ENCODE measurements around the gene HSPA1A. TPM values are rescaled to one million over a fixed set of nuclear protein-coding genes. Genes with fewer than 3 reads are reported as not detected.
"Not testable (repeated sequence)": the region's sequence is repeated elsewhere in the genome, so short reads cannot be mapped to it uniquely, and the experiment has no call there.

The HSPA1A gene
- total RNA-seq, 1 experiment from 2014 or later: 51.2 TPM

GRCh38 chr6:31819871-31820299 is 4.5 kb downstream of the HSPA1A start:
- H3K4me1 Mint-ChIP-seq: peaks cover 40 to 42% of the 10 kb centered on the region in 2 experiments
- H3K27me3 Mint-ChIP-seq (ENCODE audit: low read depth): peaks cover 5% of the 10 kb centered on the region
- no peak overlapping the region for H3K9ac ChIP-seq (ENCODE audit: extremely low read depth, insufficient read length, low read length)
- peaks cover 15% of the 10 kb centered on the region for H3K23me2 ChIP-seq (ENCODE audit: insufficient read length, low read depth, low read length, poor library complexity, severe bottlenecking)
- no peak overlapping the region for H4K5ac ChIP-seq (ENCODE audit: insufficient read length, low read depth, low read length)
- H3K18ac ChIP-seq (ENCODE audit: insufficient read length, low read depth, low read length): no peak overlapping the region
- DNase-seq: no peak
- no peak overlapping the region for H3K23ac ChIP-seq (ENCODE audit: insufficient read length, low read depth, low read length)
- H3K79me2 ChIP-seq (ENCODE audit: insufficient read depth, low read length): no peaks in the 10 kb centered on the region
- H2BK15ac ChIP-seq (ENCODE audit: low read depth, low read length): no peak overlapping the region
- H2AFZ ChIP-seq (ENCODE audit: low read length): no peak overlapping the region
- H3K36me3 Mint-ChIP-seq (ENCODE audit: insufficient read depth in 1 of 3, low read depth in 3 of 3): peaks cover 3 to 10% (median 6%) of the 10 kb centered on the region in 3 experiments; a peak in 5 of 7 replicates
- peaks cover 3% of the 10 kb centered on the region; the same call in 1 of the 2 replicates for H3K4me1 ChIP-seq (ENCODE audit: insufficient read depth, low read length)
- no peak overlapping the region for H3K4me2 ChIP-seq (ENCODE audit: insufficient read depth, insufficient read length, low read length)
- H3K4ac ChIP-seq (ENCODE audit: low read depth, low read length): no peak overlapping the region
- H4K91ac ChIP-seq (ENCODE audit: insufficient read length, low read depth, low read length): no peak overlapping the region
- H3K56ac ChIP-seq (ENCODE audit: insufficient read length, low read depth, low read length): no peak overlapping the region
- no peak overlapping the region for H2BK5ac ChIP-seq (ENCODE audit: insufficient read length, low read length)
- H2BK120ac ChIP-seq (ENCODE audit: low read depth, low read length, poor library complexity, severe bottlenecking): no peak overlapping the region
- H3K27ac ChIP-seq (ENCODE audit: insufficient read length, low read depth, low read length): no peak overlapping the region
- no peak overlapping the region for H3K14ac ChIP-seq (ENCODE audit: insufficient read depth, low read length)
- no peaks in the 10 kb centered on the region for H3K9me3 ChIP-seq (ENCODE audit: control insufficient read depth, low read depth, low read length)
- no peak overlapping the region for H2BK12ac ChIP-seq (ENCODE audit: insufficient read length, low read depth, low read length)
- no peak overlapping the region for H2BK20ac ChIP-seq (ENCODE audit: low read depth, low read length, poor library complexity, severe bottlenecking)
- no peaks in the 10 kb centered on the region for H4K20me1 ChIP-seq (ENCODE audit: control insufficient read depth, insufficient read depth, insufficient read length)
- H2AK5ac ChIP-seq (ENCODE audit: insufficient read length, low read length): no peak overlapping the region
- no peaks in the 10 kb centered on the region for H3K27me3 ChIP-seq (ENCODE audit: insufficient read depth, low read length)
- peak overlapping the region in 1 of 2 experiments; percentile 24; a peak in 1 of 5 replicates for H3K4me3 Mint-ChIP-seq
- H3K9me3 Mint-ChIP-seq: peaks cover 6 to 9% of the 10 kb centered on the region in 2 experiments
- no peak overlapping the region for H4K8ac ChIP-seq (replicated peaks; ENCODE audit: insufficient read length, low read depth, low read length)
- H3K27ac Mint-ChIP-seq: no peak overlapping the region; a peak in 1 of 7 replicates
- no peak for TF ChIP-seq CTCF (conservative IDR thresholded peaks at IDR 0.05)
- H3T11ph ChIP-seq (ENCODE audit: low read length): no peak overlapping the region
- no peaks in the 10 kb centered on the region for H3K79me1 ChIP-seq (ENCODE audit: insufficient read depth, low read depth, low read length, poor library complexity, severe bottlenecking)

GRCh38 chr6:31820399-31820798 is 5.1 kb downstream of the HSPA1A start:
- not testable (repeated sequence) for H3K4me1 ChIP-seq (ENCODE audit: insufficient read depth, low read length)

More at GRCh38 chr6:31820399-31820798, 5.1 kb downstream of the HSPA1A start:
- H3K9me3 Mint-ChIP-seq; H3K79me2 ChIP-seq (ENCODE audit: insufficient read depth, low read length); H2BK12ac ChIP-seq (ENCODE audit: insufficient read length, low read depth, low read length); H4K5ac ChIP-seq (ENCODE audit: insufficient read length, low read depth, low read length); H3K14ac ChIP-seq (ENCODE audit: insufficient read depth, low read length); H2AFZ ChIP-seq (ENCODE audit: low read length); H3K27me3 Mint-ChIP-seq (ENCODE audit: low read depth); H2BK120ac ChIP-seq (ENCODE audit: low read depth, low read length, poor library complexity, severe bottlenecking); H3K27me3 ChIP-seq (ENCODE audit: insufficient read depth, low read length); H3K56ac ChIP-seq (ENCODE audit: insufficient read length, low read depth, low read length); H4K91ac ChIP-seq (ENCODE audit: insufficient read length, low read depth, low read length); H4K8ac ChIP-seq (replicated peaks; ENCODE audit: insufficient read length, low read depth, low read length); H3K9ac ChIP-seq (ENCODE audit: extremely low read depth, insufficient read length, low read length); H2BK20ac ChIP-seq (ENCODE audit: low read depth, low read length, poor library complexity, severe bottlenecking); DNase-seq; H3K18ac ChIP-seq (ENCODE audit: insufficient read length, low read depth, low read length); H2BK15ac ChIP-seq (ENCODE audit: low read depth, low read length); H3K79me1 ChIP-seq (ENCODE audit: insufficient read depth, low read depth, low read length, poor library complexity, severe bottlenecking); H2BK5ac ChIP-seq (ENCODE audit: insufficient read length, low read length); H3T11ph ChIP-seq (ENCODE audit: low read length); H4K20me1 ChIP-seq (ENCODE audit: control insufficient read depth, insufficient read depth, insufficient read length); H3K9me3 ChIP-seq (ENCODE audit: control insufficient read depth, low read depth, low read length); H3K4me2 ChIP-seq (ENCODE audit: insufficient read depth, insufficient read length, low read length); H3K23ac ChIP-seq (ENCODE audit: insufficient read length, low read depth, low read length); H3K4ac ChIP-seq (ENCODE audit: low read depth, low read length); H2AK5ac ChIP-seq (ENCODE audit: insufficient read length, low read length); H3K27ac Mint-ChIP-seq; H3K36me3 Mint-ChIP-seq (ENCODE audit: insufficient read depth in 1 of 3, low read depth in 3 of 3); H3K27ac ChIP-seq (ENCODE audit: insufficient read length, low read depth, low read length): not testable (repeated sequence)
- H3K4me1 Mint-ChIP-seq: peaks cover 44 to 47% of the 10 kb centered on the region in 2 experiments
- peak overlapping the region in 1 of 2 experiments; percentile 91; a peak in 1 of 5 replicates for H3K4me3 Mint-ChIP-seq
- no CpG with 5 or more reads among the region's 10 CpGs for WGBS (ENCODE audit: extremely low coverage, insufficient read length, low lambda C conversion rate)
- peaks cover 14% of the 10 kb centered on the region for H3K23me2 ChIP-seq (ENCODE audit: insufficient read length, low read depth, low read length, poor library complexity, severe bottlenecking)
